ENCODE measurements around the gene OR2T11. TPM values are rescaled to one million over a fixed set of nuclear protein-coding genes. Genes with fewer than 3 reads are reported as not detected.
"Not testable (repeated sequence)": the region's sequence is repeated elsewhere in the genome, so short reads cannot be mapped to it uniquely, and the experiment has no call there.

The OR2T11 gene
- total RNA-seq, 1 donor from 2014 or later = not detected

GRCh38 chr1:248625166-248625565 is 9.7 kb downstream of the OR2T11 start:
- ATAC-seq (no peak), DNase-seq (no peak)
- intact Hi-C loops (cut with micrococcal nuclease) = no loop called here

- DNase-seq (no peak), ATAC-seq (peak; percentile 45)
- intact Hi-C loops (cut with micrococcal nuclease) = loop anchor here (5.0 kb wide), 1 partner anchor 185 kb away; no protein-coding TSS in a partner anchor
Measured at GRCh38 chr1:248622570-248623001, 12.3 kb downstream of the OR2T11 start.

GRCh38 chr1:248621770-248622169 is 13.1 kb downstream of the OR2T11 start:
- DNase-seq (no peak), ATAC-seq (no peak)
- intact Hi-C loops (cut with micrococcal nuclease) = loop anchor here (5.0 kb wide), 1 partner anchor 186 kb away; no protein-coding TSS in a partner anchor

GRCh38 chr1:248618878-248619277 is 16.0 kb downstream of the OR2T11 start:
- intact Hi-C loops (cut with micrococcal nuclease) = no loop called here
- ATAC-seq (peak; percentile 39), DNase-seq (peak; percentile 71)

- intact Hi-C loops (cut with micrococcal nuclease) = no loop called here
- DNase-seq = no peak
- ATAC-seq = no peak
Measured at GRCh38 chr1:248618119-248618518, 16.8 kb downstream of the OR2T11 start.

- ATAC-seq = no peak
- DNase-seq = no peak
- intact Hi-C loops (cut with micrococcal nuclease) = no loop called here
Measured at GRCh38 chr1:248613742-248614141, 21.1 kb downstream of the OR2T11 start.

GRCh38 chr1:248611883-248612414 is 22.9 kb downstream of the OR2T11 start:
- ATAC-seq (no peak), DNase-seq (no peak)
- intact Hi-C loops (cut with micrococcal nuclease) = no loop called here

GRCh38 chr1:248610301-248610700 is 24.6 kb downstream of the OR2T11 start:
- DNase-seq (no peak), ATAC-seq (no peak)
- intact Hi-C loops (cut with micrococcal nuclease) = no loop called here

GRCh38 chr1:248599396-248599795 is 35.5 kb downstream of the OR2T11 start:
- intact Hi-C loops (cut with micrococcal nuclease) = no loop called here
- ATAC-seq = no peak
- no peak for DNase-seq

- intact Hi-C loops (cut with micrococcal nuclease) = no loop called here
- no peak for DNase-seq
- ATAC-seq = no peak
Measured at GRCh38 chr1:248597589-248597988, 37.3 kb downstream of the OR2T11 start, which contains the start of gene OR2T10. TSS of gene OR2T10 (minus strand) at chr1:248597700. CDS start at chr1:248593768, 3,932 bp downstream.

- intact Hi-C loops (cut with micrococcal nuclease) = no loop called here
- DNase-seq (no peak), ATAC-seq (no peak)
Measured at GRCh38 chr1:248596615-248597014, 38.3 kb downstream of the OR2T11 start.

GRCh38 chr1:248593226-248593625 is 41.7 kb downstream of the OR2T11 start:
- intact Hi-C loops (cut with micrococcal nuclease) = no loop called here
- no peak for DNase-seq
- no peak for ATAC-seq

- DNase-seq (no peak), ATAC-seq (no peak)
- intact Hi-C loops (cut with micrococcal nuclease) = no loop called here
Measured at GRCh38 chr1:248592655-248593054, 42.2 kb downstream of the OR2T11 start.

GRCh38 chr1:248590055-248590454 is 44.8 kb downstream of the OR2T11 start:
- no peak for ATAC-seq
- DNase-seq = no peak
- intact Hi-C loops (cut with micrococcal nuclease) = no loop called here

- no peak for ATAC-seq
- intact Hi-C loops (cut with micrococcal nuclease) = no loop called here
- no peak for DNase-seq
Measured at GRCh38 chr1:248589334-248589733, 45.6 kb downstream of the OR2T11 start.

- intact Hi-C loops (cut with micrococcal nuclease) = no loop called here
- ATAC-seq (no peak), DNase-seq (no peak)
Measured at GRCh38 chr1:248585266-248585665, 49.6 kb downstream of the OR2T11 start.

- no peak for DNase-seq
- no peak for ATAC-seq
- intact Hi-C loops (cut with micrococcal nuclease) = no loop called here
Measured at GRCh38 chr1:248576260-248576980, 58.5 kb downstream of the OR2T11 start.

GRCh38 chr1:248574657-248575056 is 60.2 kb downstream of the OR2T11 start, which contains the start of gene OR2T34:
TSS of gene OR2T34 (minus strand) at chr1:248574757. CDS start at chr1:248574757, 0 bp downstream.
- ATAC-seq; intact Hi-C loops (cut with micrococcal nuclease); DNase-seq: not testable (repeated sequence)

- ATAC-seq; DNase-seq; intact Hi-C loops (cut with micrococcal nuclease): not testable (repeated sequence)
Measured at GRCh38 chr1:248573856-248574255, 61.0 kb downstream of the OR2T11 start.

Data from left ventricle myocardium superior (tissue), 1 donor.